Measurements from ENCODE around the gene ABCA9. TPM values are rescaled to one million over a fixed set of nuclear protein-coding genes. Genes with fewer than 3 reads are reported as not detected.

The ABCA9 gene
- total and polyA plus RNA-seq, 9 of the 15 experiments (the other 6 are each of a cell fraction or from before 2014, with no cell fraction given): 0.04 TPM; not detected in 8

DNA sequence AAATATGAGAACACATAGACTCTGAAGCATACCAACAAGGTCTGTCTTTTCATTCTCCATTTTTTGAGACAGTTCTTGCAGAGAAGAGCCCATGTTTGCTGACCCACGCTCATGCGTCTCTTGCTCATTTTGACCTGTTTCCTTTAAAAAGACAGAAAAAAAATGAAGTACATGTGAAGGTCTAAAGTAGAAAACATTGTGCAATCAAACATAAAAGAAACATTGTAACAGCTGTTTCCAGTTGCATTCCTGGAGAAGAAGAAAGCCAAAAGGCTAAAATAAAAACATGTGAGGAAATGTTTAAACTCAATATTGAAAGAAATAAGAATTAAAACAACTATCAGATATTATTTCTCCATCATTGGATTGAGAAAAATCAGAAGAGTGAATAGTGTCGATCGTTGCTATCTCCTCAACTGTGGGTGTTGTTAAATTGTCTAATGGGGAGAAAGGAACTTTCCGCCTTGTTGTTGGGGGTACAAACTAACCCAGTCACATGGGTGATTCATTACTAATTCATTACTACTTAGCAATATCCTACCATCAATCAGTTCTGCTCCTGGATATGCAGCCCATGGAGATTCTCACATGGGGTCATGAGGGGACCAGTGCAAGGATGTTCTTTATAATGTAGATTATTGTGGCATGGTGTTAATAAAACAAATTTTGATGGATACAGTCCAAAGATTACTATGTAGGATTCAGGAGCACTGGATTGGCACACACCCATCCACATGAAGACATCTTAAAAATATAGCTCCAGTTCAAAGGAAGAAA is 9.5 kb downstream of the ABCA9 start:
- WGBS (ENCODE audit: insufficient coverage, low coverage, missing lambda C conversion rate): 95% methylated on average over 5 of the region's 5 CpGs
- no peak for TF ChIP-seq XRCC3 (IDR thresholded peaks at IDR 0.05)
- TF ChIP-seq SOX6 (IDR thresholded peaks at IDR 0.05): no peak
- no peak for TF ChIP-seq CBX5 (IDR thresholded peaks at IDR 0.05; ENCODE audit: borderline replicate concordance, low read depth)
- TF ChIP-seq ZFX (CRISPR knock-in tag; IDR thresholded peaks at IDR 0.05): no peak
- TF ChIP-seq CEBPG (CRISPR knock-in tag; IDR thresholded peaks at IDR 0.05): no peak
- peak in 1 of 2 experiments; percentile 73; a peak in 2 of 4 replicates for TF ChIP-seq CEBPG (tag; conservative IDR thresholded peaks at IDR 0.05 in 1 of 2, IDR thresholded peaks at IDR 0.05 in 1 of 2)
- TF ChIP-seq CEBPB (tag; IDR thresholded peaks at IDR 0.05): peak; percentile 74
- TF ChIP-seq, protein P1, sequence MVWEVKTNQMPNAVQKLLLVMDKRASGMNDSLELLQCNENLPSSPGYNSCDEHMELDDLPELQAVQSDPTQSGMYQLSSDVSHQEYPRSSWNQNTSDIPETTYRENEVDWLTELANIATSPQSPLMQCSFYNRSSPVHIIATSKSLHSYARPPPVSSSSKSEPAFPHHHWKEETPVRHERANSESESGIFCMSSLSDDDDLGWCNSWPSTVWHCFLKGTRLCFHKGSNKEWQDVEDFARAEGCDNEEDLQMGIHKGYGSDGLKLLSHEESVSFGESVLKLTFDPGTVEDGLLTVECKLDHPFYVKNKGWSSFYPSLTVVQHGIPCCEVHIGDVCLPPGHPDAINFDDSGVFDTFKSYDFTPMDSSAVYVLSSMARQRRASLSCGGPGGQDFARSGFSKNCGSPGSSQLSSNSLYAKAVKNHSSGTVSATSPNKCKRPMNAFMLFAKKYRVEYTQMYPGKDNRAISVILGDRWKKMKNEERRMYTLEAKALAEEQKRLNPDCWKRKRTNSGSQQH (CRISPR knock-in tag; IDR thresholded peaks at IDR 0.05): no peak
- TF ChIP-seq NCOA4 (IDR thresholded peaks at IDR 0.05; ENCODE audit: partially characterized antibody): no peak
- no peak for TF ChIP-seq MAFF (IDR thresholded peaks at IDR 0.05; ENCODE audit: low read length)
- Histone ChIP-seq H4K20me1 (replicated peaks; ENCODE audit: control insufficient read depth, insufficient read depth, low read length) (no peaks in the 10 kb centered on the region), H2AFZ (ENCODE audit: low read depth, low read length) (no peak overlapping the region), H3K9ac (ENCODE audit: insufficient read depth in 1 of 2, low read depth in 2 of 2, low read length in 2 of 2) (no peak overlapping the region), H3K4me1 (replicated peaks in 1 of 2; ENCODE audit: control insufficient read depth in 2 of 2, insufficient read depth in 2 of 2, low read length in 2 of 2) (peaks cover 3 to 24% of the 10 kb centered on the region in 2 experiments), H3K9me3 (replicated peaks; ENCODE audit: control insufficient read depth, insufficient read depth, low read depth, low read length) (peaks cover 8% of the 10 kb centered on the region; the same call in 1 of the 2 replicates), H3K79me2 (ENCODE audit: control insufficient read depth, insufficient read depth, low read length) (no peaks in the 10 kb centered on the region), H3K27me3 (ENCODE audit: control insufficient read depth in 2 of 2, insufficient read depth in 2 of 2, low read length in 2 of 2) (no peaks in the 10 kb centered on the region), H3K9me1 (ENCODE audit: control insufficient read depth, insufficient read depth, low read length) (no peaks in the 10 kb centered on the region), H3K4me3 (no peak overlapping the region), H3K27ac (ENCODE audit: extremely low read depth, low read depth, low read length) (no peak overlapping the region), H3K36me3 (ENCODE audit: control insufficient read depth, insufficient read depth, low read length) (no peaks in the 10 kb centered on the region), H3K4me2 (ENCODE audit: insufficient read depth, low read length) (no peak overlapping the region)
- in situ Hi-C loops (cut with MboI): no loop called here
- intact Hi-C loops (cut with micrococcal nuclease): no loop called here
- FAIRE-seq (peak; percentile 11), DNase-seq (ENCODE audit: extremely low read depth in 1 of 4, low spot score in 3 of 4) (no peak), ATAC-seq (no peak)
- BruUV-seq (replicated peaks): no TSS peak
- ChIA-PET POLR2A (no interaction called here), CTCF (ENCODE audit: low intra/inter-chr PET ratio) (no interaction called here)
